HTERT RPE-1 (cell line): Measurements from ENCODE around the gene ZSCAN26.

ENCODE experiments used
- in situ Hi-C: fragments of 300-500 bp; cut with MboI; formaldehyde crosslinking; loops from 4 replicates; pipeline ENCODE4 v1.14.3; 2020; ENCODE audit warnings: low sequenced_read_pairs

ZSCAN26 gene

GRCh38 chr6:28266962-28267694, at the start of gene ZSCAN26:
Gene ZSCAN26, plus strand, starts transcription at chr6:28267143. Its CDS starts 4,777 bp downstream, at chr6:28271920.
- in situ Hi-C loops, result no loop called here

- in situ Hi-C loops, result no loop called here
These were observed 49.1 kb upstream of the ZSCAN26 start for GRCh38 chr6:28217890-28218289.

- in situ Hi-C loops, result no loop called here
These were observed 48.4 kb upstream of the ZSCAN26 start for GRCh38 chr6:28218312-28219248.

GRCh38 chr6:28220257-28221133, 46.4 kb upstream of the ZSCAN26 start:
- in situ Hi-C loops, result no loop called here

DNA sequence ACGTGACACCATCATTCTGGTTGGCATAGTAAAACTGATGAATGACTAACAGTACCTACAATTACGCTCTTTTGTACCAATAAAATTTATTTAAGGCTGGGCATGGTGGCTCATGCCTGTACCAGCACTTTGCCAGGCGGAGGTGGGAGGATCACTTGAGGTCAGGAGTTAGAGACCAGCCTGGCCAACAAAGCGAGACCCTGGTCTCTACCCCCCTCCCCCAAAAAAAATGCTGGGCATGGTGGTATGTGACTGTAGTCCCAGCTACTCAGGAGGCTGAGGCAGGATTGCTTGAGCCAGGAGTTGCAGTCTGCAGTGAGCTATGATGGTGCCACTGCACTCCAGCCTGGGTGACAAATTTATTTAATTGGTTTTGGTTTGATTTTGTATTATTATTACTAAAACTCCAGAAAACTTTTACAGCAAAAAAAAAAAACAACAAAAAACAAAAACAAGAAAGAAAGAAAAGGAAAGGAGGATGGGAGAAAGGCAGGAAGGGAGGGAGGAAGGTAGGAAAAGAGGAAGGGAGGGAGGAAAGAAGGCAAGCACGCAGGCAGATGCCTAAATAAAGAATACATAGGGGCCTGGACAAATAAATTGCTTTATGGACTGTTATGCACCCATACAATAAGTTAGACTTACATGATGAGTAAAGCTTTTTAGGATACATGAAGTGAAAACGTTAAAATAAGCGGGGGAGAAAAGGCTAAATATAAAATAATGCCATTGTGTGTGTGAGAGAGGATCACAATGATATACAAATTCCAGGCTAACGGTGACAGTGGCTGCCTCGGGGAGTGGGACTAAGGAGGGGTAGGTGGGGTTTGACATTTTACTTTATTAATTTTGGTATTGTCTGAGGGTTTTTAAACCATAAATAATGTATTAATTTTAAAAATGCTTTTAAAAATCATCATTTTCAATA, 42.5 kb upstream of the ZSCAN26 start:
- in situ Hi-C loops, result no loop called here

DNA sequence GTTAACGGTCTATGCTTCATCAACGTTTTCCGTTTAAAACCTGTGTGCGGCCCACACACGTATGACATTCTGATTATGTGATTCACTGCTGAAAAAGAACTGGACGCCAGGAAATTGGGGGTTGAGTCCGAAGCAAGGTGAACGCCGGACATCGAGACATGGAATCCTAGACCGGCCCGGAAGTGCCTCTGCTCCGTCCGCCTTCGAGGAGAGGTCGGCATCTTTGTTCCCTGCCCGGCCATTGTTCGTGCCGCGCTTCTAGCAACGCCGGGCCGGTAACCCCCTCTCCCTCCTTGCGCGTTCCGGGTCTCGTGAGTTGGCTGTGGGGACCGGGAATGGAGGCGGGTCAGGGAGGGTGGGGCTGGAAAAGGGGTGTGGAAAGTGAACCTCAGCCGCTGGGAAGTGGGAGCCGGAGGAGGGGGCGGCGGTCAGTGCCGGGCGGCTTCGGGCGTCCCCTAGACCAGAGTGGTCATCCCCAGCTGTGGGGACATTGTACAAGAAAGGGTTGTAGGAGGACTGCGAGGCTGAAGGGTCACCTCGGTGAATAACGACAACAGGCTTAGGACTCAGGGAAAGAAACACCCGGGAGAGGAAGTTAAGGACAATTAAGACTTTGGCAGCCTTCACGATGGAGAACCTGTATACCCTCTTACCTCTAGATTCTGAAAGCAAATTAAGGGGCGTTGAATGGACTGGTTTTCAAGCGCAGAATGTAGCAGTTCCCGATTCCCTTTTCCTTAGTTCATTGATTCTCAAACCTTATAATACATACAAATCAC, 41.7 kb upstream of the ZSCAN26 start, which contains the start of gene ZSCAN9:
ZSCAN9 (plus strand) TSS at position 220 of the 779 bp plus-strand sequence. CDS start 1,810 bp downstream, outside the sequence.
- in situ Hi-C loops, result no loop called here

DNA sequence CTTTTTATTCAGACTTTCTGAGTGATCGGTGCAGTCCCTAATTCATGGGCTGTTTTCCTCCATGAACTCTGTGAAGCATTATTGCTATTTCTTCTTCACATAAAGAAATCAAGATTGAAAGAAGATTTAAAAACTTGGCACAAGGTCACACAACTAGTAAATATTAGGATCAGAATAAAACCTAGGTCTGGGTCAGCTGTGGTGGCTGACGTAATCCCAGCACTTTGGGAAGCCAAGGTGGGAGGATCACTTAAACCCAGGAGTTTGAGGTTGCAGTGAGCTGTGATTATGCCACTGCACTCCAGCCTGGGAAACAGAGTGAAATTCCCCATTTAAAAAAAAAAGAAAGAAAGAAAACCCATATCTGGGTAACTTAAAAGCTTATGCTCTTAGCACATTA, 40.5 kb upstream of the ZSCAN26 start:
- in situ Hi-C loops, result no loop called here

GRCh38 chr6:28232785-28233184, 34.2 kb upstream of the ZSCAN26 start:
- in situ Hi-C loops, result no loop called here

DNA sequence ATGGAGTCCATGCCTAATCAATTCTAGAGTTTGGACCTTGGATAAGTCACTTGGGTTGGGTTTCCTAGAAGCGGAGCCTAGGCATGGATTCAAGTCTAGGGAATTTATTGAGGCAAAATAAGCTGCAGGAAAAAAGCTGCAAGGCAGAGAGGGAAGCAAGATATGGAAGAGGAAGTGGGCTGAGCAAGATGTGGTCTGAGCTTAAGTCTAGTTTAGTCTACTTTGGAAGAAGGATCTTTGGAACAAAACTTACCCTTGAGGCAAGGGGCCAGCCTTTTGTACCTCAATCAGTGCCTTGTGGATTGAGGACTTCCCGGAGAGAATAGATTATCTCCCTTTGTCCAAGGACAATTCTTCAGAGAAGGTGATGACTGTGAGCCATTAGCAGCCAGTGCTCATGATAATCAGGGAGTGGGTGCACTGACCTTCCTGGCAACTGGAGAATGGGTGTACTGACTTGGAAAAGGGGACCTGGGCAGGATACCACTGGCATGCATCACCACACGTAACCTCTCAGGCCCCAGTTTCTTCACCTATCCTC, 31.0 kb upstream of the ZSCAN26 start:
- in situ Hi-C loops, result no loop called here

GRCh38 chr6:28239636-28240035, 27.3 kb upstream of the ZSCAN26 start:
- in situ Hi-C loops, result no loop called here

- in situ Hi-C loops, result no loop called here
These were observed 26.5 kb upstream of the ZSCAN26 start for GRCh38 chr6:28240471-28240870.

DNA sequence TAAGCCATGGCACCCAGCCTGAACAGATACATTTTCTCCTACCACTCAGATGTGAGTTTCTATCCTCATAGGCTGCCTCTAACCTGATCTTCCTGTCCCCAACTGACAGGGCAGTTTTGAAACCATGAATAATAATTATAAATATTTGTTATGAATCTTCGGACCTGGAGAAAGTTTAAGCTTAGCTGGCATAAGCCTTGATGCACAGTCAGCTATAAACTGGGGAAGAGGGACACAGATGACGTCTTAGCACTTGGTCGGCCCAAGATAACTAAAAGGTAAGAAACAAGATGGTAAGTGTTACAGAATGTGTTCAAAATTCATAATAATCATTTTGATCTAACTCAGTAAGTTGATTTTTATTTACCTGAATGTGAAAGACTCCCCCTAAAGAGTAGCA, 23.0 kb upstream of the ZSCAN26 start:
- in situ Hi-C loops, result no loop called here

GRCh38 chr6:28245206-28245941, 21.6 kb upstream of the ZSCAN26 start:
- in situ Hi-C loops, result no loop called here

GRCh38 chr6:28248916-28249315, 18.0 kb upstream of the ZSCAN26 start:
- in situ Hi-C loops, result no loop called here

GRCh38 chr6:28250747-28251146, 16.2 kb upstream of the ZSCAN26 start:
- in situ Hi-C loops, result no loop called here

DNA sequence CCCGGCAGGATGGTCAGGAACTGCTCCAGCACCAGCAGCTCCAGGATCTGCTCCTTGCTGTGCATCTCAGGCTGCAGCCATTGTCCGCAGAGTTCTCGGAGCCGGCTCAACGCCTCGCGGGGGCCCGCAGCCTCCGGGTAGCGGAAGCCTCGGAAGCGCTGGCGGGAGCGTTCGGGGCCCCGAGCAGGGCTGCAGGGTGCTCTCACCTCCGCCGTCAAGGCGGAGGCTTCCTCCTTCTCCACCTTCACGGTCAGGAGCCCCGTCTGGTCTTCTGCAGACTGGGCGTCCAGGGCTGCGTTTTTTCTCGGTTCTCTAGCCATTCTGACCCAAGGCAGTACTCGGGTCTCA, 15.3 kb upstream of the ZSCAN26 start:
- in situ Hi-C loops, result no loop called here

GRCh38 chr6:28252009-28252975, 14.7 kb upstream of the ZSCAN26 start, which contains the start of gene ZKSCAN4:
Gene ZKSCAN4, minus strand, starts transcription at chr6:28252269. Its CDS starts 289 bp downstream, at chr6:28251980.
- in situ Hi-C loops, result no loop called here
